Measurements from ENCODE around the gene RTN4.

- no peak for TF ChIP-seq EZH2 (IDR thresholded peaks at IDR 0.05; ENCODE audit: borderline replicate concordance)
- no peak for TF ChIP-seq CTCF (IDR thresholded peaks at IDR 0.05; ENCODE audit: poor library complexity)
Observed at GRCh38 chr2:55057474-55057873, 7.2 kb upstream of the RTN4 start.
